Right lobe of liver (tissue), 6 donors: ENCODE results near the gene SPAG6. TPM values are rescaled to one million over a fixed set of nuclear protein-coding genes. Genes with fewer than 3 reads are reported as not detected.

Experiments
- ATAC-seq, 4 donors: fragments of 200-7000 bp; cut with Tn5 transposase; one replicate each; pipeline ENCODE4 v1.9.1; 2020; ENCODE audit warnings: mild to moderate bottlenecking in 4 of 4, moderate library complexity in 4 of 4
- DNase-seq, 3 donors: peaks; one replicate each; pipeline ENCODE4 v3.0.0-alpha.2; 2020
- H3K27ac ChIP-seq, 3 donors: fragments of 200-600 bp; one replicate each; pipeline ENCODE4 v1.8.0; 2022
- H3K27me3 ChIP-seq, 2 donors: fragments of 200-600 bp; one replicate each; pipeline ENCODE4 v1.8.0; 2022
- H3K36me3 ChIP-seq, 4 donors: fragments of 200-600 bp; sonication (generic) in 1 of 4; one replicate each; pipeline versions ENCODE4 v1.5.1 to v1.8.0; 2017 to 2022; ENCODE audit warnings: control low read depth in 1 of 4
- H3K4me1 ChIP-seq, 4 donors: fragments of 200-600 bp; sonication (generic) in 1 of 4; one replicate each; pipeline versions ENCODE4 v1.5.1 to v1.8.0; 2017 to 2022; ENCODE audit warnings: control low read depth in 1 of 4
- H3K4me3 ChIP-seq, 3 donors: fragments of 200-600 bp; one replicate each; pipeline ENCODE4 v1.8.0; 2022
- H3K9me3 ChIP-seq, 4 donors: fragments of 200-600 bp; sonication (generic) in 1 of 4; one replicate each; pipeline versions ENCODE4 v1.5.1 to v1.8.0; 2017 to 2022; ENCODE audit warnings: control low read depth in 1 of 4
- CTCF ChIP-seq, 4 donors: fragments of 200-600 bp in 3 of 4; fragments of 450-650 bp in 1 of 4; IDR thresholded peaks; one replicate each; pipeline versions ENCODE4 v1.5.1 to v1.8.0; 2016 to 2022; ENCODE audit warnings: antibody characterized with exemption in 4 of 4, mild to moderate bottlenecking in 2 of 4
- POLR2A ChIP-seq: fragments of 450-650 bp; IDR thresholded peaks from one replicate; pipeline ENCODE4 v1.6.1; 2017; ENCODE audit warnings: antibody characterized with exemption, mild to moderate bottlenecking
- WGBS: methylation state at CpG from one replicate; pipeline ENCODE4 v1.1.6; 2018; ENCODE audit warnings: low coverage, low lambda C conversion rate; ENCODE audit not compliant: insufficient coverage; ENCODE audit errors: missing lambda C conversion rate; 5-methylcytosine and 5-hydroxymethylcytosine counted together
- intact Hi-C, 2 donors: fragments of 100-400 bp; cut with DNase I; formaldehyde crosslinking; loops; one replicate each; pipeline versions ENCODE4 v1.11.2 to v1.14.1; 2022
- total RNA-seq, 6 experiments: library from RNA; depleted of rRNA in 2 of 6; stranded (reverse); fragments of >200 nt in 2 of 6; fragmentation: NEBNext Ultra II Directional in 3 of 6; extraction: Animal tissue kit (Norgen Biotek cat#: 25700) in 3 of 6; gene quantifications; one replicate each; pipeline versions ENCODE4 v1.1.0 to v1.2.4, GENCODE V29; 2016 to 2023
- donor health status: DM: no; HTN: yes; CAD: no.
- donor health status: DM: no; HTN: no; CAD: no.
- donor health status: DM: no; HTN: no; CAD: no.
- donor health status: DM: no; HTN: yes; CAD: no.
- donor health status: DM: no; HTN: yes; CAD: no.

Gene SPAG6
- total RNA-seq, 6 experiments from 2014 or later: not detected

- Histone ChIP-seq H3K27me3 (no peaks in the 10 kb centered on the region), H3K9me3 (no peaks in the 10 kb centered on the region), H3K27ac (no peak overlapping the region), H3K36me3 (no peaks in the 10 kb centered on the region), H3K4me3 (no peak overlapping the region), H3K4me1 (no peaks in the 10 kb centered on the region)
- DNase-seq (no peak), ATAC-seq (peak in 2 of 4 donors; percentile 49 to 54)
- intact Hi-C loops: no loop called here
- 59% methylated on average over 5 of the region's 5 CpGs for WGBS
- TF ChIP-seq POLR2A (no peak), CTCF (IDR thresholded peaks at IDR 0.05) (no peak)
These were observed 24.3 kb downstream of the SPAG6 start for GRCh38 chr10:22369434-22370072.

GRCh38 chr10:22370320-22370719 lies 25.0 kb downstream of the SPAG6 start:
- Histone ChIP-seq H3K27ac (no peak overlapping the region), H3K4me1 (no peaks in the 10 kb centered on the region), H3K9me3 (no peaks in the 10 kb centered on the region), H3K27me3 (no peaks in the 10 kb centered on the region), H3K36me3 (no peaks in the 10 kb centered on the region), H3K4me3 (no peak overlapping the region)
- ATAC-seq: no peak
- no peak for DNase-seq
- intact Hi-C loops: no loop called here
- TF ChIP-seq CTCF (IDR thresholded peaks at IDR 0.05): no peak
- TF ChIP-seq POLR2A: no peak

GRCh38 chr10:22372298-22372697 lies 27.0 kb downstream of the SPAG6 start:
- ATAC-seq (no peak), DNase-seq (no peak)
- intact Hi-C loops: no loop called here
- Histone ChIP-seq H3K4me1 (no peaks in the 10 kb centered on the region), H3K9me3 (no peaks in the 10 kb centered on the region), H3K27ac (no peak overlapping the region), H3K36me3 (no peaks in the 10 kb centered on the region), H3K4me3 (no peak overlapping the region), H3K27me3 (no peaks in the 10 kb centered on the region)
- 81% methylated on average over 4 of the region's 6 CpGs for WGBS
- no peak for TF ChIP-seq POLR2A
- TF ChIP-seq CTCF (IDR thresholded peaks at IDR 0.05): no peak

GRCh38 chr10:22372917-22373316 lies 27.6 kb downstream of the SPAG6 start:
- TF ChIP-seq CTCF (IDR thresholded peaks at IDR 0.05): no peak
- TF ChIP-seq POLR2A: no peak
- Histone ChIP-seq H3K4me1 (no peaks in the 10 kb centered on the region), H3K36me3 (no peaks in the 10 kb centered on the region), H3K4me3 (no peak overlapping the region), H3K9me3 (no peaks in the 10 kb centered on the region), H3K27me3 (no peaks in the 10 kb centered on the region), H3K27ac (no peak overlapping the region)
- no peak for DNase-seq
- no peak for ATAC-seq
- WGBS: 66% methylated on average over 9 of the region's 9 CpGs
- intact Hi-C loops: no loop called here
